GM12878 (cell line): ENCODE results near the gene METTL9. TPM values are rescaled to one million over a fixed set of nuclear protein-coding genes. Genes with fewer than 3 reads are reported as not detected.

Source experiments
- ATAC-seq: fragments of 200-7000 bp; cut with Tn5 transposase; 3 replicates; pipeline ENCODE4 v1.9.1; 2020; ENCODE audit warnings: mild to moderate bottlenecking, moderate library complexity
- BruUV-seq: library from RNA; stranded (reverse); fragments of 400-500 nt; replicated peaks from 2 replicates; lab custom pipeline; 2021; lab: Mats Ljungman, UMichigan
- CTCF ChIA-PET: fragments of 300-600 bp; sonication (Branson Sonifier 250); formaldehyde crosslinking; extraction: SDS; loops from one replicate; lab custom pipeline; 2021; ENCODE audit warnings: inconsistent platforms; lab: Yijun Ruan, JAX
- POLR2A ChIA-PET: fragments of 350-600 bp; formaldehyde crosslinking; extraction: SDS; loops from one replicate; lab custom pipeline; 2021; ENCODE audit warnings: inconsistent platforms; lab: Charles Lee
- RAD21 ChIA-PET: fragments of 300-600 bp; sonication (Branson Sonifier 250); formaldehyde crosslinking; loops from one replicate; lab custom pipeline; 2023; ENCODE audit warnings: antibody characterized with exemption; ENCODE audit not compliant: unreplicated experiment; lab: Charles Lee
- SMC1A ChIA-PET: fragments of 300-600 bp; sonication (Branson Sonifier 250); formaldehyde crosslinking; loops from one replicate; lab custom pipeline; 2023; ENCODE audit not compliant: unreplicated experiment, uncharacterized antibody; lab: Charles Lee
- DNase-seq: peaks from one replicate; pipeline ENCODE4 v3.0.0-alpha.2; 2011; ENCODE audit warnings: low read depth, low spot score
- FAIRE-seq: peaks from 3 replicates; lab custom pipeline; 2011; peaks lifted over from hg19 to GRCh38; lab: Jason Lieb, UNC
- H2AFZ ChIP-seq: 2 replicates; pipeline ENCODE4 v1.6.0; 2011; ENCODE audit warnings: low read depth, low read length, control low read depth; ENCODE audit not compliant: control insufficient read depth
- H3K27ac ChIP-seq: 2 replicates; pipeline ENCODE4 v1.5.1; 2011; ENCODE audit warnings: control low read depth; ENCODE audit not compliant: control insufficient read depth, insufficient read depth
- H3K27me3 ChIP-seq, 2 experiments: replicated peaks in 1 of 2; 2 replicates each; pipeline versions ENCODE4 v1.6.0 to v1.6.1; 2011; ENCODE audit warnings: low read length in 1 of 2; ENCODE audit not compliant: control insufficient read depth in 2 of 2, insufficient read depth in 2 of 2
- H3K36me3 ChIP-seq, 2 experiments: 2 replicates each; pipeline ENCODE4 v1.5.1; 2011; ENCODE audit warnings: low read length in 1 of 2; ENCODE audit not compliant: control insufficient read depth in 2 of 2, insufficient read depth in 2 of 2
- H3K4me1 ChIP-seq: 2 replicates; pipeline ENCODE4 v1.6.1; 2011; ENCODE audit warnings: mild to moderate bottlenecking, low read length, moderate library complexity, mixed read lengths; ENCODE audit not compliant: control insufficient read depth, insufficient read depth
- H3K4me2 ChIP-seq: 2 replicates; pipeline ENCODE4 v1.6.0; 2011; ENCODE audit warnings: control low read depth; ENCODE audit not compliant: control insufficient read depth, insufficient read depth
- H3K4me3 ChIP-seq: fragments of 200-600 bp; sonication (generic); 2 replicates; pipeline ENCODE4 v1.5.1; 2016
- H3K79me2 ChIP-seq: 2 replicates; pipeline ENCODE4 v1.6.0; 2011; ENCODE audit warnings: low read length; ENCODE audit not compliant: control insufficient read depth, insufficient read depth
- H3K9ac ChIP-seq: 2 replicates; pipeline ENCODE4 v1.8.0; 2011; ENCODE audit warnings: low read length, control low read depth, mixed read lengths; ENCODE audit not compliant: control insufficient read depth, insufficient read depth
- H3K9me3 ChIP-seq: replicated peaks from 3 replicates; pipeline ENCODE4 v1.5.1; 2011; ENCODE audit warnings: mild to moderate bottlenecking, low read length; ENCODE audit not compliant: control insufficient read depth, insufficient read depth
- H4K20me1 ChIP-seq: 2 replicates; pipeline ENCODE4 v1.6.0; 2011; ENCODE audit not compliant: control insufficient read depth, insufficient read depth
- CBX5 ChIP-seq: sonication (generic); IDR thresholded peaks from 2 replicates; pipeline ENCODE4 v1.6.1; 2016; ENCODE audit warnings: low read depth, moderate library complexity, mild to moderate bottlenecking, inconsistent platforms
- ETV6 ChIP-seq, 2 experiments: fragments of 450-650 bp in 1 of 2; IDR thresholded peaks in 1 of 2; conservative IDR thresholded peaks in 1 of 2; 2 replicates each; pipeline ENCODE4 v1.6.1; 2014; ENCODE audit warnings: antibody characterized with exemption in 1 of 2, borderline replicate concordance in 1 of 2, low read depth in 1 of 2, mild to moderate bottlenecking in 1 of 2, moderate library complexity in 1 of 2
- GATAD2B ChIP-seq: fragments of 450-650 bp; conservative IDR thresholded peaks from 2 replicates; pipeline ENCODE4 v1.6.1; 2017; ENCODE audit warnings: low read depth, mild to moderate bottlenecking, moderate library complexity
- JUND ChIP-seq: IDR thresholded peaks from 2 replicates; pipeline ENCODE4 v1.6.1; 2012; ENCODE audit warnings: low read depth, mild to moderate bottlenecking, low read length, improper control_type of control experiment, moderate library complexity
- MEF2A ChIP-seq: IDR thresholded peaks from 2 replicates; pipeline ENCODE4 v1.6.1; 2011; ENCODE audit warnings: low read depth, mild to moderate bottlenecking, low read length, moderate library complexity; ENCODE audit not compliant: insufficient read depth
- MLLT1 ChIP-seq: fragments of 450-650 bp; IDR thresholded peaks from 2 replicates; pipeline ENCODE4 v1.6.1; 2016; ENCODE audit warnings: mild to moderate bottlenecking
- MTA2 ChIP-seq: fragments of 450-650 bp; IDR thresholded peaks from 2 replicates; pipeline ENCODE4 v1.6.1; 2016; ENCODE audit warnings: low read depth, mild to moderate bottlenecking, moderate library complexity
- MXI1 ChIP-seq: fragments of 150-350 bp; IDR thresholded peaks from 2 replicates; pipeline ENCODE4 v1.6.1; 2011; ENCODE audit warnings: low read depth, mild to moderate bottlenecking, inconsistent platforms, low read length, improper control_type of control experiment
- POU2F2 ChIP-seq: IDR thresholded peaks from 3 replicates; pipeline ENCODE4 v1.6.1; 2011; ENCODE audit warnings: low read depth, mild to moderate bottlenecking, low read length, borderline replicate concordance
- WGBS: methylation state at CpG from one replicate; pipeline ENCODE4 v1.1.6; 2016; ENCODE audit warnings: low lambda C conversion rate; ENCODE audit not compliant: insufficient replicate concordance, insufficient coverage; ENCODE audit errors: missing lambda C conversion rate; 5-methylcytosine and 5-hydroxymethylcytosine counted together
- in situ Hi-C: fragments of 300-500 bp; cut with MboI; formaldehyde crosslinking; loops from 9 replicates; pipeline ENCODE4 v1.14.3; 2018; ENCODE audit warnings: mixed read lengths
- intact Hi-C: fragments of 100-400 bp; cut with micrococcal nuclease; formaldehyde crosslinking; loops from one replicate; pipeline ENCODE4 v1.14.2; 2022; ENCODE audit not compliant: unreplicated experiment
- polyA plus RNA-seq, 11 experiments: library from polyadenylated mRNA; depleted of rRNA in 4 of 11; unstranded in 6 of 11; stranded (reverse) in 5 of 11; fragments of >200 nt; fragmentation: Nextera tagmentation in 4 of 11; fragmentation: Illumina TruSeq in 1 of 11; extraction: Ambion mirVana in 4 of 11; extraction: Trizol in 1 of 11; gene quantifications; 1 replicate in 1 of 11; 2 replicates in 10 of 11; pipeline versions ENCODE4 v1.2.1 to v1.2.3, GENCODE V29; 2011 to 2016; ENCODE audit warnings: inconsistent platforms in 2 of 11, missing spikeins in 2 of 11, low read depth in 1 of 11
- total RNA-seq, 4 experiments: library from RNA; depleted of rRNA in 3 of 4; stranded (reverse); fragments of >200 nt in 3 of 4; fragmentation: Illumina TruSeq in 1 of 4; extraction: Trizol in 1 of 4; gene quantifications; 2 replicates each; pipeline versions ENCODE4 v1.2.1 to v1.2.3, GENCODE V29; 2013 to 2021
- TF ChIP-seq, protein P1 (sequence below): fragments of 450-650 bp; IDR thresholded peaks from 2 replicates; pipeline ENCODE4 v1.6.1; 2016; ENCODE audit warnings: mild to moderate bottlenecking

The METTL9 gene
- total and polyA plus RNA-seq, 10 of the 15 experiments (the other 5 are each of a cell fraction or from before 2014, with no cell fraction given) = 19.4 to 119 (median 101) TPM

DNA sequence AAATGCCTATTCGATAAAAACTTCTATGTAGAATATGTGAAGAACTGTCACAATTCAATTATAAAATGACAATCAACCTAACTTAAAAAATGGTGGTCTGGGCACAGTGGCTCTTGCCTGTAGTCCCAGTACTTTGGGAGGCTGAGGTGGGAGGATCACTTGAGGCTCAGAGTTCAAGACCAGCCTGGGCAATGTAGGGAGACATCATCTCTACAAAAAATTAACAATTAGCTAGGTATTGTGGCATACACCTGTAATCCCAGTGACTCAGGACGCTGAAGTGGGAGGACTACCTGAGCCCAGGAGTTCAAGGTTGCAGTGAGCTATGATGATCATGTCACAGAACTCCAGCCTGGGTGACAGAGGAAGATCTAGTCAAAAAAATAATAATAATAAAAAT, 18.6 kb upstream of the METTL9 start:
- no peak overlapping the region for H3K4me2 ChIP-seq
- SMC1A ChIA-PET = interaction anchor here (0.6 to 19.1 kb wide), 4 partner anchors 61 to 785 kb away, joined by 3 to 204 read pairs (median 5); no protein-coding TSS in a partner anchor
- no peak for ATAC-seq
- RAD21 ChIA-PET = interaction anchor here (1.1 to 4.8 kb wide), 2 partner anchors 60 to 125 kb away, joined by 3 to 52 read pairs; no protein-coding TSS in a partner anchor
- TF ChIP-seq MTA2 = no peak
- TF ChIP-seq POU2F2 = no peak
- no peak for TF ChIP-seq CBX5
- TF ChIP-seq MEF2A = no peak
- TF ChIP-seq ETV6 (conservative IDR thresholded peaks at IDR 0.05 in 1 of 2, IDR thresholded peaks at IDR 0.05 in 1 of 2; ENCODE audit: borderline replicate concordance in 1 of 2, low read depth in 1 of 2) = no peak
- no peak for TF ChIP-seq MLLT1
- TF ChIP-seq JUND = no peak
- no peak for TF ChIP-seq GATAD2B
- TF ChIP-seq, protein P1, sequence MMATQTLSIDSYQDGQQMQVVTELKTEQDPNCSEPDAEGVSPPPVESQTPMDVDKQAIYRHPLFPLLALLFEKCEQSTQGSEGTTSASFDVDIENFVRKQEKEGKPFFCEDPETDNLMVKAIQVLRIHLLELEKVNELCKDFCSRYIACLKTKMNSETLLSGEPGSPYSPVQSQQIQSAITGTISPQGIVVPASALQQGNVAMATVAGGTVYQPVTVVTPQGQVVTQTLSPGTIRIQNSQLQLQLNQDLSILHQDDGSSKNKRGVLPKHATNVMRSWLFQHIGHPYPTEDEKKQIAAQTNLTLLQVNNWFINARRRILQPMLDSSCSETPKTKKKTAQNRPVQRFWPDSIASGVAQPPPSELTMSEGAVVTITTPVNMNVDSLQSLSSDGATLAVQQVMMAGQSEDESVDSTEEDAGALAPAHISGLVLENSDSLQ = no peak
- no peak for TF ChIP-seq MXI1
- FAIRE-seq = no peak
- no peak for DNase-seq
- CTCF ChIA-PET = interaction anchor here (1.5 to 3.3 kb wide), 3 partner anchors 20 to 1115 kb away, joined by 3 to 20 read pairs (median 8); no protein-coding TSS in a partner anchor
- H3K27ac ChIP-seq = no peak overlapping the region
- no peaks in the 10 kb centered on the region for H4K20me1 ChIP-seq
- intact Hi-C loops (no loop called here), in situ Hi-C loops (loop anchor here (5.0 kb wide), 3 partner anchors 126 to 1116 kb away; no protein-coding TSS in a partner anchor)
- no peak overlapping the region for H3K4me3 ChIP-seq
- H3K9me3 ChIP-seq = no peaks in the 10 kb centered on the region
- no peak overlapping the region for H3K9ac ChIP-seq
- 0 out of 4 replicates have a peak, but pooled peaks cover 0 to 2% of the 10 kb centered on the region in 2 experiments for H3K27me3 ChIP-seq
- H3K79me2 ChIP-seq = no peaks in the 10 kb centered on the region
- BruUV-seq = no TSS peak
- H3K36me3 ChIP-seq = no peaks in the 10 kb centered on the region
- 45% methylated on average over 2 of the region's 2 CpGs for WGBS
- H3K4me1 ChIP-seq = no peaks in the 10 kb centered on the region
- H2AFZ ChIP-seq = no peak overlapping the region
- POLR2A ChIA-PET = no interaction called here
